Amniotic stem cell (primary cell): ENCODE measurements around the gene HSPA12B.
A peak's percentile ranks its signal among the peaks of the same experiment; 100 is the strongest.

Experiments used
- DNase-seq: peaks from one replicate; lab custom pipeline; 2025; lab: John Stamatoyannopoulos, UW

Gene HSPA12B

DNA sequence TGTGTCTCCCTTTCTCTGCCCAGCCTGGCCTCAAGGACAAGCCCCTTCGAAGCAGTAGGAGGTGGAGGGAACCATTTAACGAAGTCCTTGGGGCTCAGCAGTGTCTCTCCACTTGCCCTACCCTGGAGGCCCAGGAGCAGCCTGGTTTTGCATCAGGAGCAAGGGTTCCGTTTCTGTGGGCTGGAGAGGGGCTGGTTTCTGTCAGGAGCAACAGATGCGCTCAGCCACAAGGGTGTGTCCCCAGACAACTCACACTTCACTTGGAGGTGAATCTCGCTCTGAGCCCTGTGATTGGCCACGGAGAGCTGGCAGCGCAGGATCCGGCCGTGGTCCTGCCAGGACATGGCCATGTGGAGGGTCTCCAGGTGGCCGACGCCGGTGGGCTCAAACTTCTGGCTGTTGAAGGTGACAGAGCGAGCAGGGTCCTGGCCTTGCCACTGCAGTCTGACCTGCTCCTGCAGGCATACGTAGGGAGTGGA, 27.0 kb upstream of the HSPA12B start:
- no peak for DNase-seq

DNA sequence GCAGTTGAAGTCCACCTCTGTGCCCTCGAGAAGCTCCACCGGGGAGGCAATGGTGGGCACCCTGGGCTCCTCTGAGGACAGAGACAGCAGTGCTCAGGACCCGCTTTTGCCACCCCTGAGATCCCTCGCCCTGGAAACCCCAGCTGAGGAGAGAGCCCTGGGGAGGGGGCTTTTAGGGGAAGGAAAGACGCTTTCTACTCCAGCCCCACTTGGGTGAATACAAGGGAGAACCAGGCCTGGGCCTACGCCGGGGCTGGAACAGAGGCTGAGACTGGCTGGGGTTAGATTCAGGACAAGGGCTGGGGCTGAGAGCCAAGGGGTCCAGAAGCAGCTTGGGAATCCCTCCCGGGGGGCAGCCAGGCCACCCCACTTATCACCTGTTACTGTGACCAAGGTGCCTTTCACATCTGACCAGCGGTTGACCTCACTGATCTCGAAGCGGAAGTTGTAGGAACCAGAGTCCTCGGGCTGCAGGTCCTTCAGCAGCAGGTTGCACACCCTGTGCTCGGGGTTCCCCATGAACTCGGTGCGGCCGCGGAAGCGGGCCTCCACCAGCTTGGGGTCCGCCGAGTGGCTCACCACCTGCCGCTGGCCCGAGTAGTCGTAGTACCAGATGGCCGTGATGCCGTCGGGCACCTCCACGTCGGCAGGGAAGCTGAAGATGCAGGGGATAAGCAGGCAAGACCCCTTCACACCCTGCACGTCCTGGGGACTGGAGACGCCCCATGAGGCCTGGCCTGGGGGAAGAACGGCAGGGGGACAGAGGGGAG, 26.3 kb upstream of the HSPA12B start:
- DNase-seq: no peak

DNA sequence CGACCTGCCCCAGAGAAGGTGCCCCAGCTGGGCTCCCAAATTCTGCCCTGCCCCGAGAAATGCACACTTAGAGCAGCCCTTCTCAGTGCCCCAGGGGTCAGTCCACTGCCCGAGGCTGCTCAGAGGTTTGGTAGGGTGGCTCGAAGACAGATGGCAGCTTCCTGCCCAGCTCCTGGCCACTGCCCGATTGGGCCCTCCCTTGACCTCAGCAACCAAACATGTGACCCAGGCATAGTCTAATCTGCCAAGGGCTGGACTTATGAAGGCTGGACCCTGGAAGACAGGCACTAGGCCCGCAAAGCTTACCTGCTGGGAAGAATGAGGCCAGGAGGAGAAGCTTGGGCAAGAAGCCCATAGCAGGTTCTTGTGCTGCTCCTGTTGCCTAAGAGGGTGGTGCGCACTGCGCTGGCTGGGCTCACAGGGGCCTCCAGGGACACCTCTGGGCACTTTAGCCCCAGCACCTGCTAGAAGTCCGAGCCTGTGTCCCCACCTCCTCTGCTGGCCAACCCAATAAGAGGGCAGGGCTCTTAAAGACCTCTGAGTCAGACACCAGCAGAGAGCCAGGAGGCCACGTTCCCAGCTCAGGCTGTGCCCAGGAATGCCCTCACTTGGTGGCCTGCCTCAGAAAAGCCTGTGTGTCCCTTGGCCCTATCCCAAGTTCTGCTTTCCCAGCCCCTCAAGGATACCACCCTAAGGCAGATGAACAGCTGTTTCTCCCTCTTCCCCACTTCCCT, 25.5 kb upstream of the HSPA12B start:
- no peak for DNase-seq

DNA sequence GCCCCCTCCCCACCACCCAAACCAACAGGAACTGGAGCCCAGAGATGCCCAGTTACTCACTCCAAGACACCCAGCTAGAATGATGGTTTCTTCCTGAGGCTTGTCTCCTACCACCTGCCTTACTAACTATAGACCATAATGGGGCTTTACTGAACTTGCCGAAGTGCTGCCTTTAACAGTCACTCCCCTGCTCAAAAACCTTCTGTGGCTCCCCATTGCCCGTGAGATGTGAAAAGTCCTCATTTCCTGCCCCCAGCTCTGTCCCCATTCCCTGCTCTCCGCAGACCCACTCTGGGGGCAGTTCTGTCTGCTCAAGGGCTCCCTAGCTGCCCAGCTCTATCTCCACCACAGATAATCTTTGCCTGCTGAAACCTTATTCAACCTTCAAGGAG, 25.0 kb upstream of the HSPA12B start:
- DNase-seq: no peak

DNA sequence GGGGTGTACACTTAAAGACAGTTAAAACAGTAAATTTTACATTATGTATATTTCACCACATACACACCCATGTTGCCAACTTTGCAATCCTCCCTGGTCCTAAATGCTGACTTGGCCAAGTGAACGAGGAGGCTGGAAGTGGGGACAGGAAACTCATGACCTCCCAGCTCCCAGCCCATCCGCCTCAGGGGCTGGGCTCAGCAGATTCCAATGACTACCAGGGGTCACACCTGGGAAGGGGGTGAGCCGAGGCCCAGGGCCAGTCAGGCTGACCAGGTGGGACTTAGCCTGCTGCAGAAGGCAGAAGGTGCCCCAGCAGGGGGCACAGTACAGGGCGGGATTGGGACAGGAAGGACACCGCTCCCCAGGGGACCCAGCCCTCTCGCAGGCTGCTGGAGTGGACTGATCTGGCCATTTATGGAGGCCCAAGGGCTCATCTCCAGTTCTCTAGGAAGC, 22.4 kb upstream of the HSPA12B start:
- DNase-seq: no peak

DNA sequence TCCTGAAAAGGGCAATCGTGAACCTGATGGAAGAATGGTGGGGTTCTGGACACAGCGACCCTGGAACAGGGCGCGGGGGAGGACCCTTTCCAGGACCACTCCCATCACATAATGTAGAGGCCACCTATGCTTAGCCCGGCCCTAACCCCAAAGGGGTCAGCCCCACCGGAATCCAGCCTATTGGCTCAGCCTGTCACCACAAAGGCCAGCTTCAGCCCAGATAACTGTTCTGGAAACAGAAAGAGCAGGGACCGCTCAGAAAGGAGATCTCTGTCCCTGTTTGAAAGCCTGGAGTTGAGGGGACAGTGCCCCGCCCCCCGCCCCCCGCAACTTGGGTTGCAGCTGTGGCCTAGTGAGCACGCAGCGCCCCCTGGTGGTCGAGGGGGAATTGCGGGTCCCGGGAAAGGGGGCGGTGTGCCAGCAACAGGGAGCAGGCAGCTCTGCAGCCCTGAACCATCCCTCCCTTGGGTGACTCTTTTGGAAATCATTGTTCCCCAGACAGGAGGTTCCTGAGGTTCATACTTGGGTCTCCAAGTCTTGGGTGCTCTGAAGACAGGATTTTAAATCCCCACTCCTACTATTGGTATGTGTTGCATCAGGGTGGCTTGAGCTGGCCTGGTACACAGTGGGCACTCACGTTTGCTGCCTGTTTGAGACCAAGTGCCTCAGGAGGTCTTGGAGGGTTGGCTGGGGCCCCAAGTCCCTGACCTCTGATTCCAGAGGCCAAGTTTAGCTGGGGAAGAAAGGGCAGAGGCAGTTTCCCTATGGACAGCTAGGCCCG, 21.6 kb upstream of the HSPA12B start:
- DNase-seq: no peak

DNA sequence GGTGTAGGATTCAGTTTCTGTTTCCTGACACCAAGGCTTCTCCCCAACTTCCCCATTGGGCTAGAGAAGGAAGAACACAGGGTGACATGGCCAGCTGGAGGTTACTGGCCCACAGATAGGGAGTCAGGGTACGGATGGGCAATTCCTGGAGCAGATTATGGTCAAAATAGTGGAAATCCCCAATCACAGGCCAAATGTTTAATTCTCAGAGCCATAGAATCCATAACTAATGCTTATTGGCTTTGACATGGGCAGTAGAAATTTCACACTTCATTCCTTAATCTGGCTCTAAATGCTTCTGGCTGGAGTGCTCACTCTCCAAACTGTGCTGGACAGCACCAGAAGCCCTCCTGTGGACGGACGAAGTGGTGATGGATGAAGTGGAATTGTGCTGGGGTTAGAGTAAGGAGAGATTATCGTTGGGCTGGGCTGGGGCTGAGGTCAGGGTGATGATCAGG, 21.0 kb upstream of the HSPA12B start:
- no peak for DNase-seq

DNA sequence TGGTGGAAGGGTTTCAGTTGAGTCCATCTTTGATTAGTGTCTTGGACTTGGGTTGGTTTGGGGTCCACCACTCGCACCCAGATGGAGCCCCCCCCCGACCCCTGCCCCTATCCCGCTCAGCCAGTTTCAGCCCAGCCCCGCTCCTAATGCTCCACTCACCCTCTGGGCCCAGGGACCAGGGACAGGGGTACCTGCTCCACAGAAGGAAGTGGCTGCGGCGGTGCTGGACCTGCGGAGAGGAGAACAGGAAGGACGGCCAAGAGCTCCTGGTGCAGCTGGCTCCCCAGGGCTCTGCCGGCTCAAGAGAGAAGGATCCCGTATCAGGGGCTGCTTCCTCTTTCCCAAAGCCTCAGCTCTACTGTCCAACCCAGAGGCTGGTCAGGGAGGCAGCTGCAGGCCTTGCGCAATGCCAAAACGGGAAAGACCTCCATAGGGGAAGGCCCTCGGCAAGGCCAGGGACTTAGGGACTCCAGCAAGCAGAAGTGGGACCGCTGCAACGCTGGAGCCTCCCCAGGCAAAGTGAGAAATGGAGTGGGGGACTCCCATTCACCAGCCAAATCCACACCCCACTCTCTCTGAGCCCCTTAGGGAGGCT, 20.1 kb upstream of the HSPA12B start, which contains the start of gene SIGLEC1:
SIGLEC1 (minus strand) TSS at position 322 of the 595 bp plus-strand sequence. CDS start 5,472 bp downstream, outside the sequence.
- DNase-seq: no peak

DNA sequence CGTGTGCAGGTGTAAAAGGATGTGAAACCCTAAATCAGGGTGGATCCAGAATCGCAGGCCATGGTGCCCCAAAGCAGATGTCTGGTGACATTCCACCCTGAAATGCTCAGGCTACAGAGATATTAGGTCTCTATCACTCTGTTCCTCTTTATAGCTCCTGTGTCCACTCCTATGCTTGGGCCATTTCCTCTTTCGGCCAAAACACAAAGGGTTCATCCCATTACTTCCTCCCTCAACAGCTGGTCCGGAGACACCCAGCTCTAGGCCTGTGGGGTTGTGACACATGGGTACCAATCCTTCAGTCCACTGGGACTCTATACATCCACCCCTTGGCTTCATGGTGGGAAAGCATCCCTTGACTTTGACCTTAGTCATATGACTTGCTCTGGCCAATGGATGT, 18.4 kb upstream of the HSPA12B start:
- no peak for DNase-seq

DNA sequence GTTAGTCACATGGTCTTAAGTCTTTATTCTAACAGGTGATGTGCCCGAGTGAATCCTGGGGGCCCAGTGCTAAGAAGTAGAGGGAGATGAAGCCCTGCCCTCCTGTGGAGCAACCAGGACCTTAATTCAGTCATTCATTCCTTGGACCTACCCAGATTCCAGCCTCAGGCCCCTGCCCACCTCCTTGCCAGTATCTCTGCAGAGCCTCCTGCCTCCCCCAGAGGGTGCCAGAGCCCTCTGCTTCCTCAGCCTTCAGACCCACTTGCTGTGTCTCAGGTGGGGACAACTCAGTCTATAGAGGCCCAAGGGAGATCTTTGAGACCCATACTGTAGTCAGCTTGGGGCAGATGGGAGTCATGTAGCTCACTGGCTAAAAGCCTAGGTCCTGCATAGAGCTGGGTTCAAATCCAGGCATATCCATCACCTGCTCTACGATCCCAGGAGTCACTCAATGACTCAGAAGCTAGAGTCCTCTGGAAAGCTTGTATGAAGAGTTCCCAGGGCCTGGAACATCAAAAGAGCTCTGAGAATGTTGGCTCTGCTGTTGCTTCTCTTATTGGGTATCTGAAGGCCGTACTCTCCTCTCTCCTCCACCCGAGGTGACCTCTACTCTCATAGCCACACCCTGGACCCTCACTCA, 16.2 kb upstream of the HSPA12B start:
- peak; percentile 24 for DNase-seq

DNA sequence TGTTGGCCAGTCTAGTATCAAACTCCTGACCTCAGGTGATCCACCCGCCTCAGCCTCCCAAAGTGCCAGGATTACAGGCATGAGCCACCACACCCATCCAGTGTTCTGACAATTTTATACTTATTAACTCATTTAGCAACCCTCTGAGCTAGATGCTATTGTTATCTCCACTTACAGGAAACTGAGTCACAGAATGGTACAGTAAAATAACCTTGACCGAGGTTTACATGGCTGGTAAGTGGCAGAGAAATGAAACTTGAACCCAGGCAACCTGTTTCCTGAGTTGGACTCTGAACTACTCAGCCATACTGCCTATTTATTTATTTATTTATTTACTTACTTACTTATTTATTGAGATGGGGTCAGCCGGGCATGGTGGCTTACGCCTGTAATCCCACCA, 13.4 kb upstream of the HSPA12B start:
- no peak for DNase-seq

DNA sequence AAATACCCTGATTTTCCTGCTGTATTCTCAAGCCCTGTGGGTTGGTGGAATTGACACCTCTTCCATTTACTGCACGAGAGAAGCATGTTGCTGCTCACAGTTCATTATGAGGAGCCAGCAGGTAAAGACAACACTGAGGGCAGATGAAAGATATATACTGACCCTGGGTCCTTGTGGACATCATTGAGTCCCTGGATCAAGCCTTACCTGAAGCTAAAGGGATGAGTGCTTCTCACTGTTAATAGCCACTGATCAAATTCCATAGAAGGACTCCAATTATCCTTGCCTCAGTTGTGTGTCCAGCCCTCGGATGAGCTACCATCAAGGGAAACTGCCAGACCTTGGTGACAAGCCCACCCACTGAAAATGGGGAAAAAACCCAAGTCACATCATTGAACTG, 12.4 kb upstream of the HSPA12B start:
- no peak for DNase-seq

DNA sequence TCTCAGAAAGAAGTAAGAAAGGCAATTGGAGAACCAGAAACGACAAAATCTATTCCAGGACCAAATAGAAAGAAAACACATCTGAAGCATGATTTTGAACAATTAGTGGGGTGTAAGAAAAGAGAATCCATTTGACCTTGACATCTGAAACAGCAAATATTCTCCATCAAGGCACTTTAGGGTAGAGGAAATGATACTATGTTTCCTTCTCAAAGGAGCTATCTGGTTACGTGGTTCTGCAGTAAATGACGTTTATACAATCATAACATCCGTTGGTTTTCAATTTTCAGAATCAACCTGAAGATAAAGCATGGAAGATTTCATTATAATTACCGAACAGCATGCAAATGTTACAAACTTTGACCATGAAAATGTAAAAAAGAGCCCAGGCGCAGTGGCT, 11.9 kb upstream of the HSPA12B start:
- DNase-seq: no peak

DNA sequence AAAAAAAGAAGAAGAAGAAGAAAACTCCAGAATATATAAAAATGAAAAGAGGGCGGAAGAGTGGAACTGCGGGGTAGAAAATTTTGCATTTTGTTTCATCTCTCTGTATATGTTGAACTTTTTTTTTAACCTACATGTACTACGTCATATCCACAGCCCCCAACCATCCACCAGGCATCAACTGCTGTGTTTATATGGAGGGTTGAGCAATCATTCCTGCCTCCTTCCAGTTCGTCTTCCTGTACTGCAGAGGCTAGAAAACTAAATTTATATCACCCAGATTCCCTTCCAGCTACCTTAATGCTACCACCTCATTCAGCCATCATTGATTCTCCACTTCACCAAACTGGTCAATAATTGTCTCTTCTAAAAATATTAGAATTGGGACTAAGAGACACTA, 10.6 kb upstream of the HSPA12B start:
- DNase-seq: no peak

DNA sequence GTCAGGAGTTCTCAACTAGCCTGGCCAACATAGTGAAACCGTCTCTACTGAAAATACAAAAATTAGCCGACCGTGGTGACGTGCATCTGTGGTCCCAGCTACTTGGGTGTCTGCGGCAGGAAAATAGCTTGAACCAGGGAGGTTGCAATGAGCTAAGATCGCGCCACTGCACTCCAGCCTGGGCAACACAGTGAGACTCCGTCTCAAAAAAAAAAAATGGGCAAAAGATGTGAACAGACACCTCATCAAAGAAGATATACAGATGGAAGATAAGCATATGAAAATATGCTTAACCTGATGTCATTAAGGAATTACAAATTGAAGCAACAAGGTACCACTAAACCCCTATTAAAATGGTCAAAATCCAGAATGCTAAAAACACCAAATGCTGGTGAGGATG, 9.2 kb upstream of the HSPA12B start:
- no peak for DNase-seq

DNA sequence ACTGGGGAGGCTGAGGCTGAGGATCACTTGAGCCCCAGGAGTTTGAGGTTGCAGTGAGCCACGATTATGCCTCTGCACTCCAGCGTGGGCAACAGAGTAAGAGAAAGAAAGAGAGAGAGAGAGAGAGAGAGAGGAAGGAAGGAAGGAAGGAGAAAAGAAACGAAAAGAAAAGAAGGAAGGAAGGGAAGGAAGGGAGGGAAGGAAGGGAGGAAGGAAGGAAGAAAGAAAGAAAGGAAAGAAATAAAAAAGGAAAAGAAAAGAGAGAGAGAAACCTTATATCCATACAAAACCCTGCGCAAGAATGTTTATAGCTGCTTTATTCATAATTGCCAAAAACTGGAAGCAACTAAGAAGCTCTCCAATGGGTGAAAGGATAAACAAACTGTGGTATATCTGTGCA, 8.1 kb upstream of the HSPA12B start:
- DNase-seq: no peak

DNA sequence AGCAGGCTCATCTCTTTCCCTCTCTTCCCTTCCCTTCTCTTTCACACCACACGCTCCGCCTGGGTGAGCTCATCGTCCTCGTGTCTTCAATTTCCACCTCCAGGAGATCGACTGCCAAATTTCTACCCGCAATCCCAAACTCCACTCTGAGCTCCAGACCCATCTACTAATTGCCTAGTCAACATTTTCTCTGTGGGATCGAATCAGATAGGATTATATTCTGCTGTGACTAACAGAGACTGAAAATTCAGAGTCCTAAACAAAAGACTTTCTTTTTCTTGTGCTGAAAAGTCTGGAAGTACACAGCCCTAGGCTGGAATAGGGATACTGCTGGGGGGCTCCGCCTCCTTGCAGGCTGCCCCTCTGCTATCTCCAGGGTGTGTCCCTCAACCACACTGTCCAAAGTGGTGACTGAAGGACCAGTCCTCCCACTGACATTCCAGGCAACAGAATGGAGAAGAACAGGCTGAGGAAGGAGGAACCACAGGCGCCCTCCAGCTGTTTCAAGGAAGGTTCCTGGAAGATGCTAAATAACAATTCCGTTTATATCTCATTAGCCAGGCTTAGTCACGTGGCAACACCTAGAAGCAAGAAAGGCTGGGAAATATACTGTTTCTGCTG, 5.0 kb upstream of the HSPA12B start:
- DNase-seq: no peak

DNA sequence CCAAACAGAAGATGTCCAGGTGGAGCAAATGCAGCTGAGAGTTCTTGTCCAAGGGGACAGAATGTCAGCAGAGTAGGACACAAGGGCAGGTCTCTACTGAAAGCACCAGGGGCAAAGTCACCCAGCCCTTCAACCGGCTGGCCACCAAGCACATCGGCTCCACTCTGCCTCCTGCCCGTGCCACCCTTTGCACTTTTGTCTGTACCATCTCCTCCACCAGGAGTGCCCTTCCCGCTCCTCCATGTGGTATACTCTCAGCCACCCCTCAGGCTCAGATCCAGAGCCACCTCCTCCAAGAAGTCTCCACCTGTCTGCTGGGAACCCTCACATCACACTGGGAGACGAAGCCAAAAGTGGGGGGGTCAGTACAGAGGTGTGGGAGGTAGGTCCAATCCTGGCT, 4.1 kb upstream of the HSPA12B start:
- no peak for DNase-seq

DNA sequence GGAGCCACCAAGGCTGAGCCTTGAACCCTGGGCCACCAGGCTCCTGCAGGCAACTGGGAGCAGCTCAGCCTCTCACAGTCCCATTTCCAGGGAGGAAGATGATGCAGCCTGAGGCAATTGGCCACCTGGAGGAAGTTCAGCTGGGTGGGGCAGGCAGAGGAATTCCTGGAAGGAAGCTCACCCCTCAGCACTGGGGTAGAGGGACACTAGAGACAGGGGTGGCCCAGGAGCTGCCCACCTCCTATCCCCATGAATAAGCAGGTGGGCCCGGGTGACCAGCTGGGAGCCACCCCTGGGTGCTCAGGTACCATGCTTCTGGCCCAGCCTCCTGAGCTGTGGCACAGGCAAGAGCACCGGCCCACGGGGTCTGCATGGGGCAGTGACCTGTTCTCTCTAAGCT, 3.6 kb upstream of the HSPA12B start:
- no peak for DNase-seq

DNA sequence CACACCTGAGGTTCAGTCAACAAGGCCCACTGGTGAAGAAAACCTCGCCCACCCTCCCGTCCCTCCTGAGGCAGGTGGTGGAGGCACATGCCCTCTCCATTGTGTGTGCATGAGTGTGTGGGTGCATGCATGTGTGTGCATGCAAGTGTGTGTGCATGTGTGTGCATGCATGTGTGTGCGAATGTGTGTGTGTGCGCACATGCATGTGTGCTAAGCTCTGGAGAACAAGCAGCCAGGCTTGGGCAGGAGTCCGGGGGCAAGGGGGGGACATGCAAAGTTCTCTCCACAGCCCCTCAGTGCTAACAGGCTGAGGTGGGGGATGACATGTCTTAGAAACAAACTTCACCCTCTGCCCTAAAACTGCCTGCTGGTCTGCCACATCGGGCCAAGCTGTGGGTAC, 3.1 kb upstream of the HSPA12B start:
- no peak for DNase-seq
